ENCODE results near the gene EFCAB6. TPM values are rescaled to one million over a fixed set of nuclear protein-coding genes. Genes with fewer than 3 reads are reported as not detected.

EFCAB6 gene
- total and polyA plus RNA-seq, 7 donors: 0.45 to 5.7 (median 1.8) TPM

- intact Hi-C loops (cut with DNase I): no loop called here
- H3K27me3 ChIP-seq: peaks cover 0 to 10% (median 0%) of the 10 kb centered on the region in 3 donors
- H3K36me3 ChIP-seq: no peaks in the 10 kb centered on the region
- no peak overlapping the region for H3K4me3 ChIP-seq
- H3K27ac ChIP-seq: no peak overlapping the region
- H3K9me3 ChIP-seq: no peaks in the 10 kb centered on the region
- DNase-seq: no peak
- TF ChIP-seq CTCF (IDR thresholded peaks at IDR 0.05) (no peak), EP300 (IDR thresholded peaks at IDR 0.05) (no peak), POLR2AphosphoS5 (IDR thresholded peaks at IDR 0.05) (no peak), POLR2A (IDR thresholded peaks at IDR 0.05) (no peak)
- 76 to 82% methylated on average over 31 of the region's 31 CpGs for WGBS, 2 donors
- no peaks in the 10 kb centered on the region for H3K4me1 ChIP-seq
Measured at GRCh38 chr22:43844560-43845545, 32.7 kb upstream of the EFCAB6 start.

- Histone ChIP-seq H3K4me1 (no peaks in the 10 kb centered on the region), H3K27ac (no peak overlapping the region), H3K27me3 (peaks cover 0 to 7% (median 0%) of the 10 kb centered on the region in 3 donors), H3K4me3 (no peak overlapping the region), H3K36me3 (no peaks in the 10 kb centered on the region), H3K9me3 (no peaks in the 10 kb centered on the region)
- intact Hi-C loops (cut with DNase I): no loop called here
- no peak for DNase-seq
- TF ChIP-seq CTCF (IDR thresholded peaks at IDR 0.05) (no peak), EP300 (IDR thresholded peaks at IDR 0.05) (no peak), POLR2A (IDR thresholded peaks at IDR 0.05) (no peak), POLR2AphosphoS5 (IDR thresholded peaks at IDR 0.05) (no peak)
- 80 to 87% methylated on average over 21 of the region's 21 CpGs for WGBS, 2 donors
Measured at GRCh38 chr22:43843783-43844530, 31.9 kb upstream of the EFCAB6 start.

- Histone ChIP-seq H3K27ac (no peak overlapping the region), H3K36me3 (no peaks in the 10 kb centered on the region), H3K4me1 (no peaks in the 10 kb centered on the region), H3K9me3 (no peaks in the 10 kb centered on the region), H3K27me3 (peaks cover 0 to under 1% (median 0%) of the 10 kb centered on the region in 3 donors), H3K4me3 (no peak overlapping the region)
- no peak for DNase-seq
- intact Hi-C loops (cut with DNase I): no loop called here
- 87 to 93% methylated on average over 21 of the region's 21 CpGs for WGBS, 2 donors
- TF ChIP-seq POLR2A (IDR thresholded peaks at IDR 0.05) (no peak), CTCF (IDR thresholded peaks at IDR 0.05) (no peak), EP300 (IDR thresholded peaks at IDR 0.05) (no peak), POLR2AphosphoS5 (IDR thresholded peaks at IDR 0.05) (no peak)
Measured at GRCh38 chr22:43841742-43842141, 29.6 kb upstream of the EFCAB6 start.

GRCh38 chr22:43840851-43841250 lies 28.7 kb upstream of the EFCAB6 start:
- peaks cover 0 to 5% (median 0%) of the 10 kb centered on the region in 3 donors for H3K27me3 ChIP-seq
- TF ChIP-seq EP300 (IDR thresholded peaks at IDR 0.05) (no peak), POLR2AphosphoS5 (IDR thresholded peaks at IDR 0.05) (no peak), CTCF (IDR thresholded peaks at IDR 0.05) (no peak), POLR2A (IDR thresholded peaks at IDR 0.05) (no peak)
- no peak overlapping the region for H3K4me3 ChIP-seq
- WGBS, 2 donors: 79 to 86% methylated on average over 16 of the region's 16 CpGs
- intact Hi-C loops (cut with DNase I): no loop called here
- no peaks in the 10 kb centered on the region for H3K4me1 ChIP-seq
- H3K36me3 ChIP-seq: no peaks in the 10 kb centered on the region
- H3K27ac ChIP-seq: no peak overlapping the region
- no peaks in the 10 kb centered on the region for H3K9me3 ChIP-seq
- DNase-seq: no peak
